ENCODE data around the gene MTCL1.

The MTCL1 gene

DNA sequence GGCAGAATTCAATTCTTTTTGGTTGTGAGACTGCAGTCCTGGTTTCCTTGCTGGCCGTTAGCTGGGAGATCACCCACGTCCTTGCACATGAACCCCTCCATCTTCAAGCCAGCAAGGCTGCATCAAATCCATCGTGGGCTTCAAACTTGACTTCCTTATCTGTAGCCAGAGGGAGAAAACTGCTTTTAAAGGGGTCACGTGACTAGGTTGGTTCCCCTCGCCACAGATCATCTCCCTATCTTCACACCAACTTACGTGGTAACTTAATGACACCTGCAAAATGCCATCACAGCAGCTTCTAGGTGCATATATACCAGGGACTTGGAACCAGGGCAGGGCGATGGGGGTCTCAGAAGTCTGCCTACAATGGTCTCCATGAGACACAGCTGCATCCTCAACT lies 169.5 kb downstream of the MTCL1 start:
- no peak for DNase-seq

DNA sequence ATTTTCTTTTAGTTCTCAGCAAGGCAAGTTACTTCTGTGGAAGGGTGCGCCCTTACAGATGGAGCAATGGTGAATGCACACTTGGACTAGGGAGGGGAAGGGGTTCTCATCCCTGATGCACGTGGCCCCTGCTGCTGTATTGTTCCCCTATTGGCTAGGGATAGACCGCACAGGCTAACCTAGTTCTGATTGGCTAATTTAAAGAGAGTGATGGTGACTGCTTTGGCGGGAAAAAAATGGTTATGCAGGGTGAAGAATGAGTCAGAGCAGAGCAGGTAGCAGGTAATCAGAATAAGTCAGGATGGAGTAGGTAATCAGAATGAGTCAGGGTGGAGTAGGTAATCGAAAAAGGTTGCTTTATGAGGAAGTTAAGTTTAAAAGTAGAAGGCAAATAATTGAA lies 171.5 kb downstream of the MTCL1 start:
- no peak for DNase-seq

- no peak for DNase-seq
Measured at GRCh38 chr18:8881103-8881502, 175.7 kb downstream of the MTCL1 start.
